ENCODE results near the gene SIRT7.

- TF ChIP-seq CTCF (conservative IDR thresholded peaks at IDR 0.05 in 1 of 2, IDR thresholded peaks at IDR 0.05 in 1 of 2; ENCODE audit: low read depth in 1 of 2, low read length in 2 of 2) (no peak), EZH2 (IDR thresholded peaks at IDR 0.05; ENCODE audit: low read length, missing control alignments) (no peak)
Observed at GRCh38 chr17:81964081-81964849, 46.3 kb upstream of the SIRT7 start.

Data from fibroblast of lung (primary cell).